C1 segment of cervical spinal cord (tissue), 14 donors: ENCODE data around the gene LST1.

Experiments
- DNase-seq, 14 donors: peaks; one replicate each; lab custom pipeline; 2025; lab: John Stamatoyannopoulos, UW

Gene LST1

GRCh38 chr6:31559958-31560696, 25.9 kb upstream of the LST1 start:
- DNase-seq, result peak in 7 of 14 donors; percentile 11 to 49 (median 34)

- DNase-seq, result no peak
These were observed 25.4 kb upstream of the LST1 start for GRCh38 chr6:31560697-31561058.

GRCh38 chr6:31567531-31568370, 18.3 kb upstream of the LST1 start:
- no peak for DNase-seq

- DNase-seq, result no peak
These were observed 17.5 kb upstream of the LST1 start for GRCh38 chr6:31568537-31568961.

- DNase-seq, result no peak
These were observed 16.1 kb upstream of the LST1 start for GRCh38 chr6:31569861-31570536.

GRCh38 chr6:31572041-31572911, 13.8 kb upstream of the LST1 start, which contains the start of gene LTA:
Gene LTA, plus strand, starts transcription at chr6:31572289. Its CDS starts 454 bp downstream, at chr6:31572743.
- no peak for DNase-seq

- DNase-seq, result no peak
These were observed 12.6 kb upstream of the LST1 start for GRCh38 chr6:31573239-31574105.

GRCh38 chr6:31574106-31575061, 11.7 kb upstream of the LST1 start:
- DNase-seq, result no peak

GRCh38 chr6:31575335-31575901, 10.7 kb upstream of the LST1 start, which contains the start of gene TNF:
Gene TNF, plus strand, starts transcription at chr6:31575565. Its CDS starts 177 bp downstream, at chr6:31575742.
- DNase-seq, result peak in 5 of 14 donors; percentile 19 to 37 (median 24)

GRCh38 chr6:31575952-31576685, 10.0 kb upstream of the LST1 start:
- no peak for DNase-seq

GRCh38 chr6:31576897-31577578, 9.0 kb upstream of the LST1 start:
- no peak for DNase-seq

GRCh38 chr6:31577579-31577966, 8.5 kb upstream of the LST1 start:
- DNase-seq, result no peak

GRCh38 chr6:31578184-31579118, 7.6 kb upstream of the LST1 start:
- DNase-seq, result no peak

- no peak for DNase-seq
These were observed 7.0 kb upstream of the LST1 start for GRCh38 chr6:31579119-31579505.

- no peak for DNase-seq
These were observed 6.3 kb upstream of the LST1 start for GRCh38 chr6:31579546-31580437.
